ENCODE results near the gene PTPN3. TPM values are rescaled to one million over a fixed set of nuclear protein-coding genes. Genes with fewer than 3 reads are reported as not detected.
"Not testable (repeated sequence)": the region's sequence is repeated elsewhere in the genome, so short reads cannot be mapped to it uniquely, and the experiment has no call there.

The PTPN3 gene
- total RNA-seq, 1 donor from 2014 or later = 2.1 TPM

GRCh38 chr9:109399258-109399767, 98.8 kb downstream of the PTPN3 start:
- no peak for DNase-seq (ENCODE audit: low read depth in 2 of 2)

- no peak for DNase-seq (ENCODE audit: low read depth in 2 of 2)
Measured at GRCh38 chr9:109391176-109391575, 106.9 kb downstream of the PTPN3 start.

- no peak for DNase-seq (ENCODE audit: low read depth in 2 of 2)
Measured at GRCh38 chr9:109387856-109388255, 110.3 kb downstream of the PTPN3 start.

GRCh38 chr9:109387206-109387605, 110.9 kb downstream of the PTPN3 start:
- no peak for DNase-seq (ENCODE audit: low read depth in 2 of 2)

GRCh38 chr9:109385499-109385898, 112.6 kb downstream of the PTPN3 start:
- DNase-seq (ENCODE audit: low read depth in 2 of 2) = no peak

GRCh38 chr9:109383947-109384346, 114.2 kb downstream of the PTPN3 start:
- DNase-seq (ENCODE audit: low read depth in 2 of 2) = no peak

GRCh38 chr9:109383356-109383755, 114.8 kb downstream of the PTPN3 start:
- DNase-seq (ENCODE audit: low read depth in 2 of 2) = no peak

- no peak for DNase-seq (ENCODE audit: low read depth in 2 of 2)
Measured at GRCh38 chr9:109382585-109382984, 115.5 kb downstream of the PTPN3 start.

- DNase-seq (ENCODE audit: low read depth in 2 of 2) = no peak
Measured at GRCh38 chr9:109382182-109382581, 115.9 kb downstream of the PTPN3 start.

GRCh38 chr9:109381011-109381729, 116.9 kb downstream of the PTPN3 start:
- DNase-seq (ENCODE audit: low read depth in 2 of 2) = no peak

GRCh38 chr9:109379513-109379912, 118.6 kb downstream of the PTPN3 start:
- DNase-seq (ENCODE audit: low read depth in 2 of 2) = no peak

- DNase-seq (ENCODE audit: low read depth in 2 of 2) = no peak
Measured at GRCh38 chr9:109378316-109378715, 119.8 kb downstream of the PTPN3 start.

GRCh38 chr9:109372246-109372645, 125.9 kb downstream of the PTPN3 start:
- DNase-seq (ENCODE audit: low read depth in 2 of 2) = no peak

GRCh38 chr9:109371374-109371773, 126.7 kb downstream of the PTPN3 start:
- DNase-seq (ENCODE audit: low read depth in 2 of 2) = no peak

- no peak for DNase-seq (ENCODE audit: low read depth in 2 of 2)
Measured at GRCh38 chr9:109369285-109369684, 128.8 kb downstream of the PTPN3 start.

- no peak for DNase-seq (ENCODE audit: low read depth in 2 of 2)
Measured at GRCh38 chr9:109360771-109361170, 137.3 kb downstream of the PTPN3 start.

- DNase-seq (ENCODE audit: low read depth in 2 of 2) = not testable (repeated sequence)
Measured at GRCh38 chr9:109358968-109359603, 139.0 kb downstream of the PTPN3 start.

- no peak for DNase-seq (ENCODE audit: low read depth in 2 of 2)
Measured at GRCh38 chr9:109355564-109356297, 142.4 kb downstream of the PTPN3 start.

- no peak for DNase-seq (ENCODE audit: low read depth in 2 of 2)
Measured at GRCh38 chr9:109354190-109354589, 143.9 kb downstream of the PTPN3 start.

GRCh38 chr9:109351032-109351431, 147.1 kb downstream of the PTPN3 start:
- DNase-seq (ENCODE audit: low read depth in 2 of 2) = no peak

GRCh38 chr9:109349421-109349846, 148.7 kb downstream of the PTPN3 start:
- DNase-seq (ENCODE audit: low read depth in 2 of 2) = no peak

GRCh38 chr9:109346904-109347303, 151.2 kb downstream of the PTPN3 start:
- DNase-seq (ENCODE audit: low read depth in 2 of 2) = no peak
